Ascending aorta (tissue), 2 donors: ENCODE measurements around the gene SLC2A13. TPM values are rescaled to one million over a fixed set of nuclear protein-coding genes. Genes with fewer than 3 reads are reported as not detected.
A peak's percentile ranks its signal among the peaks of the same experiment; 100 is the strongest.

ENCODE experiments used
- DNase-seq, 2 donors: peaks; one replicate each; pipeline ENCODE4 v3.0.0-alpha.2; 2019; ENCODE audit warnings: low spot score in 2 of 2
- H3K27ac ChIP-seq, 2 donors: fragments of 200-600 bp; sonication (generic); one replicate each; pipeline ENCODE4 v1.5.1; 2016 to 2017; ENCODE audit warnings: mild to moderate bottlenecking in 1 of 2
- H3K27me3 ChIP-seq: fragments of 200-600 bp; sonication (generic); one replicate; pipeline ENCODE4 v1.5.1; 2017
- H3K36me3 ChIP-seq, 2 donors: fragments of 200-600 bp; sonication (generic); one replicate each; pipeline ENCODE4 v1.5.1; 2016
- H3K4me1 ChIP-seq, 2 donors: fragments of 200-600 bp; sonication (generic); one replicate each; pipeline ENCODE4 v1.5.1; 2016 to 2017; ENCODE audit warnings: mild to moderate bottlenecking in 1 of 2
- H3K4me3 ChIP-seq, 2 donors: fragments of 200-600 bp; sonication (generic); one replicate each; pipeline ENCODE4 v1.5.1; 2016 to 2017; ENCODE audit warnings: mild to moderate bottlenecking in 1 of 2
- H3K9me3 ChIP-seq, 2 donors: fragments of 200-600 bp; sonication (generic); one replicate each; pipeline ENCODE4 v1.5.1; 2016
- CTCF ChIP-seq, 3 experiments: fragments of 200-600 bp in 2 of 3; fragments of 450-650 bp in 1 of 3; sonication (generic) in 2 of 3; IDR thresholded peaks; one replicate each; pipeline ENCODE4 v1.5.1; 2016 to 2019; ENCODE audit warnings: antibody characterized with exemption in 3 of 3, mild to moderate bottlenecking in 1 of 3, moderate library complexity in 1 of 3
- intact Hi-C: fragments of 100-400 bp; cut with DNase I; formaldehyde crosslinking; loops from one replicate; pipeline ENCODE4 v1.15.1; 2023
- total RNA-seq: library from RNA; depleted of rRNA; stranded (reverse); fragments of >200 nt; gene quantifications from one replicate; pipeline ENCODE4 v1.1.0, GENCODE V29; 2016

Gene SLC2A13
- total RNA-seq, 1 donor from 2014 or later, result 23.5 TPM

- H3K36me3 ChIP-seq, result no peaks in the 10 kb centered on the region
- no peaks in the 10 kb centered on the region for H3K27me3 ChIP-seq
- H3K27ac ChIP-seq, result peak overlapping the region in 1 of 2 donors; percentile 13
- no peak for DNase-seq
- H3K4me3 ChIP-seq, result peak overlapping the region; percentile 31 to 48
- peaks cover 0 to 4% of the 10 kb centered on the region in 2 donors for H3K4me1 ChIP-seq
- H3K9me3 ChIP-seq, result no peaks in the 10 kb centered on the region
- TF ChIP-seq CTCF (IDR thresholded peaks at IDR 0.05), result no peak
- intact Hi-C loops, result loop anchor here (1.0 to 5.0 kb wide), 2 partner anchors 41 to 95 kb away; partner anchors contain the start of gene SLC2A13
Measured at GRCh38 chr12:40011775-40012129, 94.1 kb downstream of the SLC2A13 start.

- H3K27ac ChIP-seq, result peak overlapping the region in 1 of 2 donors; percentile 13
- peak; percentile 9 to 77 for DNase-seq
- H3K4me1 ChIP-seq, result peaks cover 0 to 4% of the 10 kb centered on the region in 2 donors
- H3K9me3 ChIP-seq, result no peaks in the 10 kb centered on the region
- no peaks in the 10 kb centered on the region for H3K36me3 ChIP-seq
- TF ChIP-seq CTCF (IDR thresholded peaks at IDR 0.05), result peak; percentile 55 to 79 (median 64)
- intact Hi-C loops, result loop anchor here (1.0 to 5.0 kb wide), 2 partner anchors 41 to 95 kb away; partner anchors contain the start of gene SLC2A13
- H3K27me3 ChIP-seq, result no peaks in the 10 kb centered on the region
- H3K4me3 ChIP-seq, result peak overlapping the region; percentile 31 to 48
Measured at GRCh38 chr12:40010899-40011774, 94.7 kb downstream of the SLC2A13 start.

DNA sequence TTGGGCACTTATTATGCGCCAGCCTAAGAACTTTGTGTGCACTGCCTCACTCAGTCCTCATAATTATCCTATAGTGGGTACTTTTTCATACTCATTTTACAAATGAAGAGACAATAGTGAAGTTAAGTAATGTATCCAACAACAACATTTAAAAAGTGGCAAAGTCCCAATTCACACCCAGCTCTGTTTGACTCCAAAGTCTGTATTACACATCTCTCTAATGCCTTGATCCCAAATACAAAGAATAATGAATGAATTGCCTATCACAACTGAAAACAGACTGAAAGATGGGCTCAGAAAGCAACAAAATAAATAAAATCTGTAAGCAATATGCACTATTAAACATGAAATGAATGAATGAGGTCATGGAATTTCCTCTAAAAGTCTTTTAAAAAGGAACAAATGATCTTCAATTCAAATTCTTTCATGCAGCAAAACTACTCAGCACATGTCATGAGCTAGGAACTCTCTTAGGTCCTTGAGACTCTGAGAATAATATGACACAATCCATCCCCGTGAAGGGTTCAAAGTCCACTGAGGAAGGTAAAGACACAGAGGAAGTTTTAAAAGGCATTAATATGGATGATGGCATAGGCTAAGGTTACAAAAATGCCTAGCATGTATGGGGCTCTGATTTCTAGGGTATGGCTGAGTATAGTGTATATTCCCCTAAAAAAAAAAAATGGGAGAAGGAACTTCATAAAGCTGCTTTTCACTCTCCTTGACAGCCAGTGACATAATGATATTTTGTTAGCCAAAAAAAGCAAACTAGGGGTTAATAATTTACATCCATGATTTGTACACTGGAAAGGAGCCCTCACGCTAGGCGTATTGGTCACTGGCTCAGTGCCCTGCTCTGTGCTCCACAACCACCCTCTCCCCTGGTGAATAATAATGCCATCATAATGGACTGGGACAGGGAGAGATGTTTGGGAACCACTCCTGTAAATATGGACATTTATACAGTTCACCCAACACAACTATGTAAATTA lies 103.4 kb downstream of the SLC2A13 start:
- TF ChIP-seq CTCF (IDR thresholded peaks at IDR 0.05), result no peak
- Histone ChIP-seq H3K27ac (no peak overlapping the region), H3K36me3 (no peaks in the 10 kb centered on the region), H3K4me3 (no peak overlapping the region), H3K27me3 (no peaks in the 10 kb centered on the region), H3K4me1 (no peaks in the 10 kb centered on the region), H3K9me3 (peaks cover 0 to 16% of the 10 kb centered on the region in 2 donors)
- intact Hi-C loops, result no loop called here
- DNase-seq, result no peak

- Histone ChIP-seq H3K27ac (no peak overlapping the region), H3K4me3 (no peak overlapping the region), H3K36me3 (no peaks in the 10 kb centered on the region), H3K9me3 (peaks cover 0 to 22% of the 10 kb centered on the region in 2 donors), H3K27me3 (no peaks in the 10 kb centered on the region), H3K4me1 (no peaks in the 10 kb centered on the region)
- TF ChIP-seq CTCF (IDR thresholded peaks at IDR 0.05), result no peak
- intact Hi-C loops, result no loop called here
- no peak for DNase-seq
Measured at GRCh38 chr12:40001406-40001805, 104.5 kb downstream of the SLC2A13 start.

DNA sequence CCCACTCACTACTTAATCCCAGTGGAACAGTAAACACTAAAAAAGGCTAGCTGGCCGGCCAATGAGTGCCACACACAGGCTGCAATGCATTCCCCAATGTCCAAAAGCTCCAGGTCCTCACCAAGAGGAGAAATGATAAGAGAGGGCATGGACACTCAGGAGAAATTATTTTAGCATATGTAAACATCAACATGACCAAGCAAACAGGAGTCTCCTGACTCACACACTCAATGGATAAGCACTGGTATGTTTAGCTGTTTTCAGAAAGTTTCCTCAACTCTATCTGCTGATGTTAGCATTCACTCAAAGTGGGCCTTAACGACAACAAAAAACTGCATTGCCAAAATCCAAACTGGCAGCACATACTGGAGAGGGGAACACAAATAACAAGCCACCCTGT lies 105.0 kb downstream of the SLC2A13 start:
- H3K27me3 ChIP-seq, result no peaks in the 10 kb centered on the region
- H3K36me3 ChIP-seq, result no peaks in the 10 kb centered on the region
- no peak for DNase-seq
- intact Hi-C loops, result no loop called here
- TF ChIP-seq CTCF (IDR thresholded peaks at IDR 0.05), result no peak
- no peak overlapping the region for H3K27ac ChIP-seq
- no peak overlapping the region for H3K4me3 ChIP-seq
- no peaks in the 10 kb centered on the region for H3K4me1 ChIP-seq
- peaks cover 0 to 25% of the 10 kb centered on the region in 2 donors for H3K9me3 ChIP-seq
